ENCODE data around the gene GUCA1A.

Gene GUCA1A

DNA sequence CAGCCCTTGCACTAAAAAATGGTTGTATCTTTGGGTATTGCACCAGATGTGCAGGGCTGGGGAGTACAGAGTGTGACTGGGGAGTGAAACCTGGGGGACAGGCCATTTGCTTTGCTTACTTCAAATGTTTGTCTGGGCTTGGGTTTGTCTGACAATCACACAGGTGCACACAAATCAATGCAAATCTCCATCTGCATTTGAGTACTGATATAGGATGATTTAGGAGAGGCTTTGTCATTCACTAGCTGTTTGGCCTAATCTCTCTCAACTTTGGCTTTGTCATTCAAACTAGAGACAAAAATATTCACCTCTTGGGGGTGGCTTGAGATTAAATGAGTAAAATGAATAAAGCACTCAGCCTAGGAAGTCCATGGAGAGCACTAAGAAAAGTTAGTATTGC, 3.8 kb downstream of the GUCA1A start:
- no peak overlapping the region for H3K4me3 ChIP-seq (ENCODE audit: low read length)
- TF ChIP-seq CTCF (conservative IDR thresholded peaks at IDR 0.05; ENCODE audit: low read length) = no peak
- DNase-seq (ENCODE audit: low read depth) = no peak

- TF ChIP-seq CTCF (conservative IDR thresholded peaks at IDR 0.05; ENCODE audit: low read length) = no peak
- no peak overlapping the region for H3K4me3 ChIP-seq (ENCODE audit: low read length)
- DNase-seq (ENCODE audit: low read depth) = no peak
Observed at GRCh38 chr6:42177514-42178364, 4.6 kb downstream of the GUCA1A start.

DNA sequence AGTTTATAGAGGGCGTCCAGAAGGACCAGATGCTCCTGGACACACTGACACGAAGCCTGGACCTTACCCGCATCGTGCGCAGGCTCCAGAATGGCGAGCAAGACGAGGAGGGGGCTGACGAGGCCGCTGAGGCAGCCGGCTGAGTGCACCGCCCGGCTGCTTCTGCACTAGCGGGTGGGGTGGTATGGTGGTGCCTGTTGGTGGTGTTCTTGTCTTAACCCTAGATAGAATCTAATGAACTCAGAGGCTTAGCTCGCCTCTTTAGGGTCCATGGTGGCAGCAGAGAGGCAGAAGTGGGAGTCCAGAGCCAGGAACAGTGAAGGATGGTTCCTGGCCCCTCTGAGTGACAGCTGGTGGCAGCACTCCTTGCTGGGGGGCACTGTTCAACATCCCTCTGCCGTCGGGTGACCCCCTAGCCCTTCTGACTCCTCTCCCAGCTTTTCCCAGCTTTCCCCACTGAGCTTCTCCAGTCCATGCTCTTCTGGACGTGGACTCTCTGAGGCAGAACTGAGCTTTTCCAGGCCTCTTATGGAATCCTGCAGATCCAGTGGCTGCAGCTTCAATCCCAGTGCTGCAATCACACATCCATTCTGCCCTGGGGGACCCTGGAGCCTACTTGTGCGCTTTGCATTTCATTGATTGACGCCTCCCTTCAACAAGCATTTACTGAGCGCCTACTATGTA, 6.2 kb downstream of the GUCA1A start:
- no peak for TF ChIP-seq CTCF (conservative IDR thresholded peaks at IDR 0.05; ENCODE audit: low read length)
- no peak overlapping the region for H3K4me3 ChIP-seq (ENCODE audit: low read length)
- no peak for DNase-seq (ENCODE audit: low read depth)

- H3K4me3 ChIP-seq (ENCODE audit: low read length) = no peak overlapping the region
- DNase-seq (ENCODE audit: low read depth) = no peak
- TF ChIP-seq CTCF (conservative IDR thresholded peaks at IDR 0.05; ENCODE audit: low read length) = no peak
Observed at GRCh38 chr6:42179945-42180313, 6.8 kb downstream of the GUCA1A start.

- no peak for TF ChIP-seq CTCF (conservative IDR thresholded peaks at IDR 0.05; ENCODE audit: low read length)
- H3K4me3 ChIP-seq (ENCODE audit: low read length) = no peak overlapping the region
- DNase-seq (ENCODE audit: low read depth) = no peak
Observed at GRCh38 chr6:42182101-42182500, 8.9 kb downstream of the GUCA1A start.

- H3K4me3 ChIP-seq (ENCODE audit: low read length) = no peak overlapping the region
- TF ChIP-seq CTCF (conservative IDR thresholded peaks at IDR 0.05; ENCODE audit: low read length) = no peak
- no peak for DNase-seq (ENCODE audit: low read depth)
Observed at GRCh38 chr6:42184475-42184874, 11.3 kb downstream of the GUCA1A start.

DNA sequence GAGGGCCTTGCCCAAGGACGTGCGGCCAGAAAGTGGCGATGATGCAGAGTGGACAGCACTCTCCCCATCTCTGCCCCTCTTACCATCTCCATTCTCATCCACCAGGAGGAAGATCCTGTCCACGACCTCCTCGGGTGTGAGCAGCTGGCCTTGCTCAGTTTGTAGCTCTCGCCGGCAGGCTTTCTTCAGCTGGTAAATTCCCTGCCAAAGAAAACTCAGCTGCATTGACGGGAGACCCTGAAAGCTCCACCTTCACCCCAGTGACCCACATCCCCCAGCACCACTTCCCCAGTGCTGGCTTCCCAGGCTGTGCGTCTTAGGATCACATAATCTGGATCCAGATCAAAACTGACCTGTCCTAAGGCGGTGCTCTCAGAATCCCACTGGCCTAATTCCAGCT, 12.4 kb downstream of the GUCA1A start:
- no peak overlapping the region for H3K4me3 ChIP-seq (ENCODE audit: low read length)
- DNase-seq (ENCODE audit: low read depth) = no peak
- no peak for TF ChIP-seq CTCF (conservative IDR thresholded peaks at IDR 0.05; ENCODE audit: low read length)

Measured in AG10803 (cell line).